Measurements from ENCODE around the gene UGT8.

Gene UGT8

GRCh38 chr4:114698231-114698630 is 99.6 kb downstream of the UGT8 start:
- H3K4me3 ChIP-seq (ENCODE audit: insufficient read depth, low read length, poor library complexity, severe bottlenecking), result no peak overlapping the region
- no peak overlapping the region for H2AFZ ChIP-seq (ENCODE audit: low read depth, low read length, severe bottlenecking)
- no peak overlapping the region for H3K4me2 ChIP-seq (ENCODE audit: low read depth, low read length, poor library complexity, severe bottlenecking)
- no peaks in the 10 kb centered on the region for H3K36me3 ChIP-seq (ENCODE audit: low read length)
- H3F3A ChIP-seq (ENCODE audit: insufficient read depth), result no peaks in the 10 kb centered on the region
- no peaks in the 10 kb centered on the region for H3K79me2 ChIP-seq (ENCODE audit: insufficient read depth, low read length)
- no peak overlapping the region for H3K27ac ChIP-seq (ENCODE audit: low read depth, low read length)
- no peaks in the 10 kb centered on the region for H3K27me3 ChIP-seq (ENCODE audit: low read length)
- H4K20me1 ChIP-seq (ENCODE audit: low read depth, low read length), result no peaks in the 10 kb centered on the region
- H3K9me3 ChIP-seq (ENCODE audit: insufficient read depth, low read length), result no peaks in the 10 kb centered on the region
- TF ChIP-seq, protein P1, sequence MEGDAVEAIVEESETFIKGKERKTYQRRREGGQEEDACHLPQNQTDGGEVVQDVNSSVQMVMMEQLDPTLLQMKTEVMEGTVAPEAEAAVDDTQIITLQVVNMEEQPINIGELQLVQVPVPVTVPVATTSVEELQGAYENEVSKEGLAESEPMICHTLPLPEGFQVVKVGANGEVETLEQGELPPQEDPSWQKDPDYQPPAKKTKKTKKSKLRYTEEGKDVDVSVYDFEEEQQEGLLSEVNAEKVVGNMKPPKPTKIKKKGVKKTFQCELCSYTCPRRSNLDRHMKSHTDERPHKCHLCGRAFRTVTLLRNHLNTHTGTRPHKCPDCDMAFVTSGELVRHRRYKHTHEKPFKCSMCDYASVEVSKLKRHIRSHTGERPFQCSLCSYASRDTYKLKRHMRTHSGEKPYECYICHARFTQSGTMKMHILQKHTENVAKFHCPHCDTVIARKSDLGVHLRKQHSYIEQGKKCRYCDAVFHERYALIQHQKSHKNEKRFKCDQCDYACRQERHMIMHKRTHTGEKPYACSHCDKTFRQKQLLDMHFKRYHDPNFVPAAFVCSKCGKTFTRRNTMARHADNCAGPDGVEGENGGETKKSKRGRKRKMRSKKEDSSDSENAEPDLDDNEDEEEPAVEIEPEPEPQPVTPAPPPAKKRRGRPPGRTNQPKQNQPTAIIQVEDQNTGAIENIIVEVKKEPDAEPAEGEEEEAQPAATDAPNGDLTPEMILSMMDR (IDR thresholded peaks at IDR 0.05; ENCODE audit: insufficient read depth, low read length, poor library complexity, severe bottlenecking), result no peak
- TF ChIP-seq EZH2phosphoT487 (conservative IDR thresholded peaks at IDR 0.05; ENCODE audit: low read length), result no peak
- no peaks in the 10 kb centered on the region for H3K9me2 ChIP-seq (replicated peaks; ENCODE audit: insufficient read depth, low read length)
- no peak overlapping the region for H3K9ac ChIP-seq (ENCODE audit: low read length)

- Histone ChIP-seq H3K27me3 (ENCODE audit: low read length) (no peaks in the 10 kb centered on the region), H4K20me1 (ENCODE audit: low read depth, low read length) (no peaks in the 10 kb centered on the region), H3K9ac (ENCODE audit: low read length) (no peak overlapping the region), H3K36me3 (ENCODE audit: low read length) (no peaks in the 10 kb centered on the region), H3K27ac (ENCODE audit: low read depth, low read length) (no peak overlapping the region), H3K4me3 (ENCODE audit: insufficient read depth, low read length, poor library complexity, severe bottlenecking) (no peak overlapping the region), H3K4me2 (ENCODE audit: low read depth, low read length, poor library complexity, severe bottlenecking) (no peak overlapping the region), H3K9me3 (ENCODE audit: insufficient read depth, low read length) (no peaks in the 10 kb centered on the region), H2AFZ (ENCODE audit: low read depth, low read length, severe bottlenecking) (no peak overlapping the region), H3K9me2 (replicated peaks; ENCODE audit: insufficient read depth, low read length) (no peaks in the 10 kb centered on the region), H3K79me2 (ENCODE audit: insufficient read depth, low read length) (no peaks in the 10 kb centered on the region), H3F3A (ENCODE audit: insufficient read depth) (no peaks in the 10 kb centered on the region)
- TF ChIP-seq EZH2phosphoT487 (conservative IDR thresholded peaks at IDR 0.05; ENCODE audit: low read length), result no peak
- TF ChIP-seq, protein P1 (IDR thresholded peaks at IDR 0.05; ENCODE audit: insufficient read depth, low read length, poor library complexity, severe bottlenecking), result no peak
Observed at GRCh38 chr4:114701491-114701890, 102.9 kb downstream of the UGT8 start.

DNA sequence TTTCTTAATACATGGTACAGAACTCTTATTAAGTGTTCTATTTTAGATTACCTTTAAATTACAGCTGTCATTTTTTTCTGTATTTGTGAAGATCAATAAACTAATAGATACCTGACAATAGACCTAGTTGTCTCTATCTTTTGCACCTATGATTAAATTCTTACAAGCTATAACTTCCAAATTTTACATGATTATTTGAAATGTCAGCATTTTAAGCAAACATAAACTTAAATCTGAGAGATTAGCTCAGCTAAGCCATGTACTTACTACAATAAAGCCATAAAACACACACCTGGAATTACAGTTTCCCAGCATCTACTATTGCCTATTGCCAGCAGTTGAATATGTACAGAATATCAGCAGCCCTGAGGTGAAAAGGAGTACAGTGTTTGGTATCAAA is 118.8 kb downstream of the UGT8 start:
- H2AFZ ChIP-seq (ENCODE audit: low read depth, low read length, severe bottlenecking), result no peak overlapping the region
- no peak overlapping the region for H3K4me3 ChIP-seq (ENCODE audit: insufficient read depth, low read length, poor library complexity, severe bottlenecking)
- H3K9ac ChIP-seq (ENCODE audit: low read length), result no peak overlapping the region
- H4K20me1 ChIP-seq (ENCODE audit: low read depth, low read length), result no peaks in the 10 kb centered on the region
- no peaks in the 10 kb centered on the region for H3K9me3 ChIP-seq (ENCODE audit: insufficient read depth, low read length)
- H3K9me2 ChIP-seq (replicated peaks; ENCODE audit: insufficient read depth, low read length), result no peaks in the 10 kb centered on the region
- H3K36me3 ChIP-seq (ENCODE audit: low read length), result no peaks in the 10 kb centered on the region
- H3K27me3 ChIP-seq (ENCODE audit: low read length), result no peaks in the 10 kb centered on the region
- no peaks in the 10 kb centered on the region for H3K79me2 ChIP-seq (ENCODE audit: insufficient read depth, low read length)
- no peak overlapping the region for H3K4me2 ChIP-seq (ENCODE audit: low read depth, low read length, poor library complexity, severe bottlenecking)
- H3K27ac ChIP-seq (ENCODE audit: low read depth, low read length), result no peak overlapping the region
- TF ChIP-seq, protein P1 (IDR thresholded peaks at IDR 0.05; ENCODE audit: insufficient read depth, low read length, poor library complexity, severe bottlenecking), result no peak
- no peak for TF ChIP-seq EZH2phosphoT487 (conservative IDR thresholded peaks at IDR 0.05; ENCODE audit: low read length)
- no peaks in the 10 kb centered on the region for H3F3A ChIP-seq (ENCODE audit: insufficient read depth)
